ENCODE measurements around the gene TMEM203.
"Not testable (repeated sequence)": the region's sequence is repeated elsewhere in the genome, so short reads cannot be mapped to it uniquely, and the experiment has no call there.

The TMEM203 gene

DNA sequence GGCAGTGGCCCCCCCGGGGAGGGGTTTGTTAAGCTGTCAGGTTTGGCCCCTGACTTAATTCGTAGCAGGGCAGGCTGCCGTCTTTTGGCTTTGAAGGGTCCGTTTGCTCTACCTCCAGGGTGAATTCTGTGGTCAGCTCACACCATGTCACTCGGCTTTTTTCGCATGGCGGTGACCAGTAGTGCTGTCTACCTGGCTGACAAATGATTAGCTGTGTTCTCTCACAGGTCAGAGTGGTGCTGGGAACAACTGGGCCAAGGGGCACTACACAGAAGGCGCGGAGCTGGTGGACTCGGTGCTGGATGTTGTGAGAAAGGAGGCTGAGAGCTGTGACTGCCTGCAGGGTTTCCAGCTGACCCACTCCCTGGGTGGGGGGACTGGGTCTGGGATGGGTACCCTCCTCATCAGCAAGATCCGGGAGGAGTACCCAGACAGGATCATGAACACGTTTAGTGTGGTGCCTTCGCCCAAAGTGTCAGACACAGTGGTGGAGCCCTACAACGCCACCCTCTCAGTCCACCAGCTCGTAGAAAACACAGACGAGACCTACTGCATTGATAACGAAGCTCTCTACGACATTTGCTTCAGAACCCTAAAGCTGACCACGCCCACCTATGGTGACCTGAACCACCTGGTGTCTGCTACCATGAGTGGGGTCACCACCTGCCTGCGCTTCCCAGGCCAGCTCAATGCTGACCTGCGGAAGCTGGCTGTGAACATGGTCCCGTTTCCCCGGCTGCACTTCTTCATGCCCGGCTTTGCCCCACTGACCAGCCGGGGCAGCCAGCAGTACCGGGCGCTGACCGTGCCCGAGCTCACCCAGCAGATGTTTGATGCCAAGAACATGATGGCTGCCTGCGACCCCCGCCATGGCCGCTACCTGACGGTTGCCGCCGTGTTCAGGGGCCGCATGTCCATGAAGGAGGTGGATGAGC lies 37.1 kb upstream of the TMEM203 start:
- ATAC-seq: no peak
- no peak for DNase-seq

DNA sequence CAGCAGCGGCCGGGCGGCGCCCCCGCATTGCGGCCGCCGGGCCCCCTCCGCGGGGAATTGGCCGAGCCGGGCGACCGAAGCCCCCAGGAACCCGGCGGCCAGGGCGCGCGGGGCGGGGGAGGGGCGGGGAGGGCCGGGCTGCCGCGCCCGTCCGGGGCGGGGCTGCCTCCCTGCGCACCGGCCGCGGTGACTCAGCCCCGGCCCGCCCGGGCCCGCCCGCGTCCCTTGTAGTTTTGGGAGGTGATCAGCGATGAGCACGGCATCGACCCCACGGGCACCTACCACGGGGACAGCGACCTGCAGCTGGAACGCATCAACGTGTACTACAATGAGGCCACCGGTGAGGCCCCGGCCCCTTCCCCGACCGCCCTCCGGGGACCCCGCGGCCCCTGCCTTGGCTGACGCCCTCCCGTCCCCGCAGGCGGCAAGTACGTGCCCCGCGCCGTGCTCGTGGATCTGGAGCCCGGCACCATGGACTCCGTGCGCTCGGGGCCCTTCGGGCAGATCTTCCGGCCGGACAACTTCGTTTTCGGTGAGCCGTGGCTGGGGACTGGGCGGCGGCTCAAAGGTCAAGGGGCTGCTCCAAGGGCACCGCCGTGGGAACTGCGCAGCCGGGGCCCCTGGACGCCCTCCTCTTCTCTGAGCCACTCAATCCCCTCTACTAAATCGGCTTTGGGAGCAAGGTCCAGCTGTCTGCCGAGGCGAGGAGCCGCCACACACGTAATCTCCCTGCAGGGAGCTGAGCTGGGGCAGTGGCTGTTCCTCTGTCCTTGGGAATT lies 36.2 kb upstream of the TMEM203 start:
- peak; percentile 11 for ATAC-seq
- peak; percentile 77 for DNase-seq

DNA sequence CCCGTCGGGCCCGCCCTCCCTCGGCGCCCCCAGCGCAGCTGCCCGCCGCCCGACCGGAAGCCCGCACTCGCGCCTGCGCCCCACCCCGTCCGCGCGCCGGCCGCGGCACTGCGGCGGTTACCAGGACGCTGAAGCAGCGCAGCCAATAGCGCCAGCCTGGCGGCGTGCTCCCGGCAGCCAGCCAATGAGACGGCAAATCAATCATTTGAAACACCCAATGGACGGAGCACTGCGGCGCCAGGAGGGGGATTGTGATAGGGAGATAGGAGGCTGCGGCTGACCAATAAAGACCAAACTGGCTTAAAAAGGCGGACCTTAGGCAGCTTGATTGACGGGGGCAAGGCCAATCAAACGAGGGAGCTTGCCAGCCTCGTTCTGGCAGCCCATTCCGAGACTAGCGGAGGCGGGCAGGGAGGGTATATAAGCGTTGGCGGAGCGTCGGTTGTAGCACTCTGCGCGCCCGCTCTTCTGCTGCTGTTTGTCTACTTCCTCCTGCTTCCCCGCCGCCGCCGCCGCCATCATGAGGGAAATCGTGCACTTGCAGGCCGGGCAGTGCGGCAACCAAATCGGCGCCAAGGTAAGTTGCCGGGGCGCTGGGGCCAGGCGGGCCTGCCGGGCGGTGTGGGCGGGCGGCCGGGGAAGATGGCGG lies 35.5 kb upstream of the TMEM203 start, which contains the start of gene TUBB4B:
Gene TUBB4B, plus strand, starts transcription at position 447 of the 649 bp plus-strand sequence. Its CDS starts 74 bp downstream, at position 521.
- DNase-seq (peak; percentile 95), ATAC-seq (peak; percentile 77)

DNA sequence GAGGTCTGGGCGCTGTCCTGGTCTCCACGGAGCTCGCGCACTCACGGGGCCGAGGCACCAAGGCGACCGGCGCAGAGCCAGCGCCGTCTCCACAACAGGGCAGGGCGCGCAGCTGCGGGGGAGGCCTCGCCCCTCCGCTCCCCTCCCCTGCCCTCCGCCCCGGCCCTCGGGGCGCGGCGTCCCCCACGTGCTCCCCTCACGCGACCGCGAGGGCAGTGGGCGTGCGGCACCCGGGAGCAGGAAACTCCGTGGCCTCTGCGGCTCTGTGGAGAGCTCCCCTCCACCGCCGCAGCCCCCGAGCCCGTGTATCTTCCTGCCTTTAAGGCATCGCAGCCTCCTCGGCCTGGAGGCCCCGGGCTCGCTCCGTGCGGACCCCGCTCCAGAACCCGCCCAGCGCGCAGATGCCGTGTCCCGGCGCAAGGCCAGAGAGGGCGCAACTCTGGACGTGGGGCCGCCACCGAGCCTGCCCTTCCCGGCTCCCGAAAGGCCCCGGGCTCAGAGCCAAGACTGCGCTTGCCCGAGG lies 34.9 kb upstream of the TMEM203 start:
- peak; percentile 76 for DNase-seq

DNA sequence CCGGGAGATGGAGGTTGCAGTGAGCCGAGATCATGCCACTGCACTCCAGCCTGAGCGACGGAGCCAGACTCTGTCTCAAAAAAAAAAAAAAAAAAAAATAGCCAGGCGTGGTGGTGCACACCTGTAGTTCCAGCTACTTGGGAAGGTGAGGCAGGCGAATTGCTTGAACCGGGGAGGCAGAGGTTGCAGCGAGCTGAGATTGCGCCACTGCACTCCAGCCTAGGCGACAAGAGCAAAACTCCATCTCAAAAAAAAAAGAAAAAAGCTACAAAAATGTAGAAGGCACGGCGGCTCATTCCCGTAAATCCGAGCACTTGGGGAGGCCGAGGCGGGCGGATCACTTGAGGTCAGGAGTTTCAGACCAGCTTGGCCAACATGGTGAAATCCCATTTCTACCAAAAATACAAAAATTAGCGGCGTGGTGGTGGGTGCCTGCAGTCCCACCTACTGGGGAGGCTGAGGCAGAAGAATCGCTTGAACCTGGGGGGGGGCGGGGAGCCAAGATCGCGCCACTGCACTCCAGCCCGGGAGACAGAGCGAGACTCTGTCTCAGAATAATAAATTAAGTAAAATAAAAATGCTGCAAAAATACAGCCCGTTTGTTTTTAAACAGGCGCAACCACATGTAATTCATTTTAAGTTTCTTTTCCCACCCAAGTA lies 34.2 kb upstream of the TMEM203 start:
- DNase-seq, ATAC-seq: not testable (repeated sequence)

More for the DNA sequence above, 34.9 kb upstream of the TMEM203 start:
- peak; percentile 14 for ATAC-seq

GRCh38 chr9:137237759-137238726 lies 32.6 kb upstream of the TMEM203 start:
- ATAC-seq: no peak
- no peak for DNase-seq

GRCh38 chr9:137236936-137237421 lies 31.5 kb upstream of the TMEM203 start:
- no peak for DNase-seq
- no peak for ATAC-seq

GRCh38 chr9:137236238-137236935 lies 30.9 kb upstream of the TMEM203 start:
- ATAC-seq (peak; percentile 38), DNase-seq (peak; percentile 97)

- ATAC-seq (no peak), DNase-seq (no peak)
Measured at GRCh38 chr9:137235424-137236237, 30.2 kb upstream of the TMEM203 start.

GRCh38 chr9:137234758-137235423 lies 29.4 kb upstream of the TMEM203 start:
- DNase-seq (no peak), ATAC-seq (no peak)

- no peak for ATAC-seq
- DNase-seq: no peak
Measured at GRCh38 chr9:137234055-137234697, 28.7 kb upstream of the TMEM203 start.

DNA sequence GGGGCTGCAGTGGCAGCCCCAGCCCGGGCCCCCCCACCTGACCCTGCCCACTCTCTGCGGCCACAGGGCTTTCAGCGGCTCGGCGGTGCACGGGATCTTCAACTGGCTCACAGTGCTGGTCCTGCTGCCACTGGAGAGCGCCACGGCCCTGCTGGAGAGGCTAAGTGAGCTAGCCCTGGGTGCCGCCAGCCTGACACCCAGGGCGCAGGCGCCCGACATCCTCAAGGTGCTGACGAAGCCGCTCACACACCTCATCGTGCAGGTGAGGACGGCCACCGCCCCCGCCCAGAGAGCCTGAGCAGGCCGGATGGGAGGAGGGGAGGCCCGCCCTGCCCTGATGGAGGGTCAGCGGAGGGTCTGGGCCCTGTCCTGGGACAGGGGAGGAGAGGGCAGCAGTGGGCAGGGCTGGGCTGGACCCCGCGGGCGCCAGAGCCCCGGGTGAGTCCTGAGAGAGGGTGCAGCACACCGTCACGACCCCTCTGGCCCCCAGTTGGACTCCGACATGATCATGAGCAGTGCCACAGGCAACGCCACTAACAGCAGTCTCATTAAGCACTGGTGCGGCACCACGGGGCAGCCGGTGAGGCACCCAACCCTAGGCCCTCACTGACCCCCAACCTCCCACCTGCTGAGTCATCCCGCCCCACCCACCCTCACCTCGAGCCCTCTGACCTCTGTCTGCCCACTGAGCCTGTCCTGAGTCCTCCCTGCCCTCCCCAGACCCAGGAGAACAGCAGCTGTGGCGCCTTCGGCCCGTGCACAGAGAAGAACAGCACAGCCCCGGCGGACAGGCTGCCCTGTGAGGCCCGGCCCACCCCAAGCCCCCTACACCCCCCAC lies 27.9 kb upstream of the TMEM203 start:
- DNase-seq (no peak), ATAC-seq (no peak)

- DNase-seq (no peak), ATAC-seq (no peak)
Measured at GRCh38 chr9:137232510-137232909, 27.1 kb upstream of the TMEM203 start.

- DNase-seq (no peak), ATAC-seq (no peak)
Measured at GRCh38 chr9:137232101-137232500, 26.7 kb upstream of the TMEM203 start.

- ATAC-seq (no peak), DNase-seq (no peak)
Measured at GRCh38 chr9:137231372-137232039, 26.1 kb upstream of the TMEM203 start.

Measured in stimulated activated naive CD8-positive, alpha-beta T cell treated with anti-CD3 and anti-CD28 coated beads, Interleukin-15, Interleukin-2, amounts not matched to agents 100 U/mL and 50 U/mL, for 24 hours (primary cell).